IMR-90 (cell line): ENCODE data around the gene TEX48. TPM values are rescaled to one million over a fixed set of nuclear protein-coding genes. Genes with fewer than 3 reads are reported as not detected.
A peak's percentile ranks its signal among the peaks of the same experiment; 100 is the strongest.

Experiments used
- ATAC-seq: fragments of 200-7000 bp; cut with Tn5 transposase; 2 replicates; pipeline ENCODE4 v1.9.1; 2020; ENCODE audit warnings: low read depth, mild to moderate bottlenecking, moderate library complexity
- BruUV-seq: library from RNA; stranded (reverse); fragments of 400-500 nt; replicated peaks from 2 replicates; lab custom pipeline; 2021; lab: Mats Ljungman, UMichigan
- CTCF ChIA-PET: fragments of 300-600 bp; formaldehyde crosslinking; extraction: SDS; loops from one replicate; lab custom pipeline; 2021; ENCODE audit warnings: antibody characterized with exemption; lab: Yijun Ruan, JAX
- POLR2A ChIA-PET: fragments of 300-600 bp; sonication (Branson Sonifier 250); formaldehyde crosslinking; loops from one replicate; lab custom pipeline; 2022; ENCODE audit warnings: antibody characterized with exemption; ENCODE audit not compliant: unreplicated experiment; lab: Charles Lee
- DNase-seq: peaks from one replicate; pipeline ENCODE4 v3.0.0; 2013
- H2AFZ ChIP-seq: replicated peaks from 2 replicates; pipeline ENCODE3; 2013; ENCODE audit warnings: low read length, mild to moderate bottlenecking; ENCODE audit not compliant: poor library complexity
- H2AK5ac ChIP-seq: 2 replicates; pipeline ENCODE4 v1.6.1; 2013; ENCODE audit warnings: low read depth, low read length, inconsistent platforms
- H2AK9ac ChIP-seq: replicated peaks from 2 replicates; pipeline ENCODE3; 2013; ENCODE audit warnings: mild to moderate bottlenecking, low read depth, low read length, moderate library complexity; ENCODE audit not compliant: poor library complexity
- H2BK120ac ChIP-seq: 2 replicates; pipeline ENCODE4 v1.6.1; 2013; ENCODE audit warnings: low read depth, low read length, inconsistent platforms
- H2BK15ac ChIP-seq: 3 replicates; pipeline ENCODE4 v1.6.1; 2013; ENCODE audit warnings: low read depth, low read length, inconsistent platforms
- H2BK20ac ChIP-seq: 2 replicates; pipeline ENCODE4 v1.6.1; 2013; ENCODE audit warnings: low read depth, mild to moderate bottlenecking, inconsistent platforms, low read length, moderate library complexity
- H2BK5ac ChIP-seq: 2 replicates; pipeline ENCODE4 v1.6.1; 2013; ENCODE audit warnings: mild to moderate bottlenecking, low read depth, low read length, inconsistent platforms; ENCODE audit not compliant: poor library complexity, severe bottlenecking
- H3K14ac ChIP-seq: replicated peaks from 2 replicates; pipeline ENCODE4 v1.6.1; 2013; ENCODE audit warnings: low read depth, low read length, inconsistent platforms
- H3K18ac ChIP-seq: 2 replicates; pipeline ENCODE4 v1.6.1; 2013; ENCODE audit warnings: low read depth, low read length, control low read depth
- H3K23ac ChIP-seq: 2 replicates; pipeline ENCODE4 v1.6.1; 2013; ENCODE audit warnings: low read depth, low read length, inconsistent platforms
- H3K27ac ChIP-seq: 2 replicates; pipeline ENCODE4 v1.5.1; 2013; ENCODE audit warnings: mild to moderate bottlenecking, control low read depth, low read length; ENCODE audit not compliant: insufficient read depth
- H3K27me3 ChIP-seq: 2 replicates; pipeline ENCODE4 v1.6.1; 2013; ENCODE audit warnings: low read length; ENCODE audit not compliant: control insufficient read depth, insufficient read depth
- H3K36me3 ChIP-seq: 2 replicates; pipeline ENCODE4 v1.6.1; 2013; ENCODE audit warnings: low read length, mixed read lengths; ENCODE audit not compliant: control insufficient read depth, insufficient read depth
- H3K4ac ChIP-seq: 2 replicates; pipeline ENCODE4 v1.6.1; 2013; ENCODE audit warnings: low read depth, low read length, inconsistent platforms
- H3K4me1 ChIP-seq: 2 replicates; pipeline ENCODE4 v1.6.1; 2013; ENCODE audit warnings: low read length, mixed read lengths; ENCODE audit not compliant: control insufficient read depth, insufficient read depth
- H3K4me2 ChIP-seq: 2 replicates; pipeline ENCODE4 v1.6.1; 2013; ENCODE audit warnings: low read depth, mild to moderate bottlenecking, control low read depth, low read length, moderate library complexity
- H3K4me3 ChIP-seq: 2 replicates; pipeline ENCODE4 v1.5.1; 2013; ENCODE audit warnings: low read depth, mild to moderate bottlenecking, control low read depth, low read length, moderate library complexity; ENCODE audit not compliant: insufficient read depth
- H3K56ac ChIP-seq: 2 replicates; pipeline ENCODE4 v1.6.1; 2013; ENCODE audit warnings: low read length, inconsistent platforms; ENCODE audit not compliant: insufficient read depth; ENCODE audit errors: extremely low read depth
- H3K79me1 ChIP-seq, 2 experiments: 2 replicates each; pipeline ENCODE4 v1.6.1; 2013; ENCODE audit warnings: low read length in 2 of 2, inconsistent platforms in 1 of 2, low read depth in 1 of 2
- H3K9ac ChIP-seq: 2 replicates; pipeline ENCODE4 v1.6.1; 2013; ENCODE audit warnings: low read depth, low read length, control low read depth
- H3K9me1 ChIP-seq: 2 replicates; pipeline ENCODE4 v1.6.1; 2013; ENCODE audit warnings: low read length, inconsistent platforms; ENCODE audit not compliant: insufficient read depth
- H3K9me3 ChIP-seq: 2 replicates; pipeline ENCODE4 v1.6.1; 2013; ENCODE audit warnings: low read length; ENCODE audit not compliant: control insufficient read depth, insufficient read depth
- H4K20me1 ChIP-seq: 2 replicates; pipeline ENCODE4 v1.6.1; 2013; ENCODE audit warnings: low read length, inconsistent platforms; ENCODE audit not compliant: insufficient read depth
- H4K5ac ChIP-seq: 2 replicates; pipeline ENCODE4 v1.6.1; 2013; ENCODE audit warnings: mild to moderate bottlenecking, low read depth, low read length, control low read depth
- H4K8ac ChIP-seq, 2 experiments: 2 replicates each; pipeline ENCODE4 v1.6.1; 2013; ENCODE audit warnings: low read depth in 2 of 2, low read length in 2 of 2, control low read depth in 1 of 2, inconsistent platforms in 1 of 2
- H4K91ac ChIP-seq: 2 replicates; pipeline ENCODE4 v1.6.1; 2013; ENCODE audit warnings: low read depth, low read length, inconsistent platforms; ENCODE audit not compliant: insufficient read depth
- FOS ChIP-seq: fragments of 150-350 bp; IDR thresholded peaks from 2 replicates; pipeline ENCODE4 v1.6.1; 2016; ENCODE audit warnings: low read depth, low read length
- MAFK ChIP-seq: IDR thresholded peaks from 2 replicates; pipeline ENCODE4 v1.6.1; 2012; ENCODE audit warnings: low read depth, low read length, improper control_type of control experiment
- RAD21 ChIP-seq: IDR thresholded peaks from 2 replicates; pipeline ENCODE4 v1.6.1; 2012; ENCODE audit warnings: low read length, improper control_type of control experiment
- RCOR1 ChIP-seq: IDR thresholded peaks from 2 replicates; pipeline ENCODE4 v1.6.1; 2012; ENCODE audit warnings: mild to moderate bottlenecking, low read length, improper control_type of control experiment; ENCODE audit not compliant: insufficient replicate concordance
- SMC3 ChIP-seq: fragments of 150-350 bp; IDR thresholded peaks from 2 replicates; pipeline ENCODE4 v1.6.1; 2016; ENCODE audit warnings: low read depth, mild to moderate bottlenecking, antibody characterized with exemption, low read length, moderate library complexity
- WGBS, 2 experiments: methylation state at CpG; one replicate each; pipeline versions ENCODE4 v1.1.5 to v1.1.7; 2013; ENCODE audit warnings: missing lambda C conversion rate in 2 of 2; ENCODE audit not compliant: insufficient read length in 1 of 2; ENCODE audit errors: extremely low coverage in 2 of 2; 5-methylcytosine and 5-hydroxymethylcytosine counted together
- dilution Hi-C: fragments of 300-500 bp; cut with HindIII; formaldehyde crosslinking; loops from one replicate; pipeline ENCODE4 v1.14.3; 2018; ENCODE audit warnings: low sequenced_read_pairs; ENCODE audit not compliant: unreplicated experiment
- in situ Hi-C: fragments of 300-500 bp; cut with MboI; formaldehyde crosslinking; loops from 3 replicates; pipeline ENCODE4 v1.14.3; 2019; ENCODE audit warnings: low sequenced_read_pairs, inconsistent platforms, mixed read lengths
- intact Hi-C: fragments of 100-400 bp; cut with micrococcal nuclease; formaldehyde crosslinking; loops from 2 replicates; pipeline ENCODE4 v1.10.0; 2022
- polyA plus RNA-seq, 3 experiments: library from polyadenylated mRNA; depleted of rRNA; stranded (reverse); fragments of >200 nt; gene quantifications; 2 replicates each; pipeline ENCODE4 v1.2.3, GENCODE V29; 2012; ENCODE audit warnings: low replicate concordance in 1 of 3
- total RNA-seq: library from RNA; depleted of rRNA; stranded (reverse); fragments of >200 nt; gene quantifications from 2 replicates; pipeline ENCODE4 v1.2.3, GENCODE V29; 2012
- TF ChIP-seq, protein P1 (sequence below): conservative IDR thresholded peaks from 2 replicates; pipeline ENCODE4 v1.5.1; 2012; ENCODE audit warnings: mild to moderate bottlenecking, low read depth, low read length, improper control_type of control experiment
- TF ChIP-seq, protein P2 (sequence below): fragments of 150-350 bp; IDR thresholded peaks from 2 replicates; pipeline ENCODE4 v1.6.1; 2016; ENCODE audit warnings: low read depth, mild to moderate bottlenecking, low read length, moderate library complexity, borderline replicate concordance

Gene TEX48
- total and polyA plus RNA-seq, 2 of the 4 experiments (the other 2 are of a cell fraction) = not detected

DNA sequence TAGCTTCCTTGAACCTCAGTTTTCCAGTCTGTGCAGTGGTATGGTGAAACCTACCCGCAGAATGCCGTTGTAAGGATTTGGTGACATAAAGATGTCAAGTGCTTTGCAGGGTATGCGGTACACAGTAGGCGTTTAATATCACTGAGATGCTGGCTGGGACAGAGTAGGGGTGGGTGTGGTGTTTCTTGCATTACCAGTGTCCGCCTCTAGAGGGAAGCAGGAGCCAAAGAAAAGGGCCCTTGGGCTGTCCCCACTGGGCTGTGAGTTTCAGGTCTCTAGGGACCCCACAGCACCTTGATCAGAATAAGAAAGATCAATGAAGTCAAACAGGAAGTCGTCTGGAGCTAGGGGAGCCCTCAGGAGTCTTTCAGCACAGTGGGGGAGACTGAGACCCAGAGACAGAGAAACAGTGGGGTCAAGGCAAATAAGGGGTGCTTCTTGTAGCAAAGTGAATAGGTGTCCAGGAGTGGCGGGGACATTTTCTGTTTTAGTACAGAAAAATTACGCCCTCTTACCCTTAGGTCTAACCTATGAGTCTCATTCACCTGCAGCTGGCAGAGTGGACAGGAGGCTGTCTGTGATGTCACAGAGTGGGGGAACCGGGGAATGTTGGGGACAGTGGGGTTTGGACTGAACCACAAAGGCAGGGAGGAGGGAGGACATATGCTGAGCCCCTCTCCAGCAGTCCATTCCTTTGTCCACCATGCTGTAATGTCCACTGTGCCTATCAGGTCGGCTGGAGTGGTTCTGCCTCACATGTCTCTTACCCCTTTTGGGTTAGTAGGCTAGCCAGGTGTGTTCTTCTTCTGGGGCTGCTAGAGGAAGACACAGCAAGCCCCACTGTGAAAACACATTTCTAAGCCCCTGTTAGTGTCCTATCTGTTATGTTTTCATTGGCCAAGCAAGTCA lies 19.7 kb downstream of the TEX48 start:
- in situ Hi-C loops = loop anchor here (5.0 kb wide), 1 partner anchor 75 kb away; no protein-coding TSS in a partner anchor
- Histone ChIP-seq H4K5ac (no peak overlapping the region), H3K4me3 (no peak overlapping the region), H2BK120ac (no peak overlapping the region), H2AFZ (no peak overlapping the region), H3K79me1 (no peaks in the 10 kb centered on the region), H3K36me3 (no peaks in the 10 kb centered on the region), H3K18ac (no peak overlapping the region), H2AK5ac (peak overlapping the region; percentile 50; the same call in 1 of the 2 replicates), H3K4me1 (no peaks in the 10 kb centered on the region), H3K9ac (no peak overlapping the region), H4K91ac (no peak overlapping the region), H3K4ac (no peak overlapping the region), H3K56ac (no peak overlapping the region), H3K9me3 (no peaks in the 10 kb centered on the region), H3K4me2 (no peak overlapping the region), H4K8ac (no peak overlapping the region), H3K9me1 (no peaks in the 10 kb centered on the region), H2BK15ac (no peak overlapping the region), H4K20me1 (no peaks in the 10 kb centered on the region), H3K23ac (no peak overlapping the region), H2AK9ac (no peak overlapping the region), H3K27ac (no peak overlapping the region), H2BK20ac (no peak overlapping the region), H3K27me3 (peaks cover 30% of the 10 kb centered on the region), H2BK5ac (no peak overlapping the region), H3K14ac (no peak overlapping the region)
- WGBS, 2 experiments = 10% methylated on average over 5 of the region's 10 CpGs; no CpG with 5 or more reads in 1 of the 2 experiments
- TF ChIP-seq, protein P1, sequence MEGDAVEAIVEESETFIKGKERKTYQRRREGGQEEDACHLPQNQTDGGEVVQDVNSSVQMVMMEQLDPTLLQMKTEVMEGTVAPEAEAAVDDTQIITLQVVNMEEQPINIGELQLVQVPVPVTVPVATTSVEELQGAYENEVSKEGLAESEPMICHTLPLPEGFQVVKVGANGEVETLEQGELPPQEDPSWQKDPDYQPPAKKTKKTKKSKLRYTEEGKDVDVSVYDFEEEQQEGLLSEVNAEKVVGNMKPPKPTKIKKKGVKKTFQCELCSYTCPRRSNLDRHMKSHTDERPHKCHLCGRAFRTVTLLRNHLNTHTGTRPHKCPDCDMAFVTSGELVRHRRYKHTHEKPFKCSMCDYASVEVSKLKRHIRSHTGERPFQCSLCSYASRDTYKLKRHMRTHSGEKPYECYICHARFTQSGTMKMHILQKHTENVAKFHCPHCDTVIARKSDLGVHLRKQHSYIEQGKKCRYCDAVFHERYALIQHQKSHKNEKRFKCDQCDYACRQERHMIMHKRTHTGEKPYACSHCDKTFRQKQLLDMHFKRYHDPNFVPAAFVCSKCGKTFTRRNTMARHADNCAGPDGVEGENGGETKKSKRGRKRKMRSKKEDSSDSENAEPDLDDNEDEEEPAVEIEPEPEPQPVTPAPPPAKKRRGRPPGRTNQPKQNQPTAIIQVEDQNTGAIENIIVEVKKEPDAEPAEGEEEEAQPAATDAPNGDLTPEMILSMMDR = peak; percentile 84
- TF ChIP-seq FOS = no peak
- no peak for TF ChIP-seq RCOR1
- TF ChIP-seq, protein P2, sequence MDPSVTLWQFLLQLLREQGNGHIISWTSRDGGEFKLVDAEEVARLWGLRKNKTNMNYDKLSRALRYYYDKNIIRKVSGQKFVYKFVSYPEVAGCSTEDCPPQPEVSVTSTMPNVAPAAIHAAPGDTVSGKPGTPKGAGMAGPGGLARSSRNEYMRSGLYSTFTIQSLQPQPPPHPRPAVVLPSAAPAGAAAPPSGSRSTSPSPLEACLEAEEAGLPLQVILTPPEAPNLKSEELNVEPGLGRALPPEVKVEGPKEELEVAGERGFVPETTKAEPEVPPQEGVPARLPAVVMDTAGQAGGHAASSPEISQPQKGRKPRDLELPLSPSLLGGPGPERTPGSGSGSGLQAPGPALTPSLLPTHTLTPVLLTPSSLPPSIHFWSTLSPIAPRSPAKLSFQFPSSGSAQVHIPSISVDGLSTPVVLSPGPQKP = no peak
- TF ChIP-seq RAD21 = peak; percentile 92
- no peak for TF ChIP-seq MAFK
- TF ChIP-seq SMC3 = peak; percentile 79
- CTCF ChIA-PET = interaction anchor here (0.6 to 1.9 kb wide), 15 partner anchors 9 to 1762 kb away, joined by 3 to 7 read pairs (median 3); no protein-coding TSS in a partner anchor
- peak; percentile 33 for DNase-seq
- intact Hi-C loops = loop anchor here (1.0 to 5.0 kb wide), 4 partner anchors 77 to 860 kb away; no protein-coding TSS in a partner anchor
- dilution Hi-C loops = no loop called here
- POLR2A ChIA-PET = no interaction called here
- ATAC-seq = peak; percentile 98
- no TSS peak for BruUV-seq
